Activated T-cell treated with anti-CD3 and anti-CD28 coated beads for 4 hours (primary cell): ENCODE measurements around the gene MRPL17.

ENCODE experiments used
- DNase-seq: peaks from one replicate; pipeline ENCODE4 v3.0.0-alpha.2; 2020

The MRPL17 gene

DNA sequence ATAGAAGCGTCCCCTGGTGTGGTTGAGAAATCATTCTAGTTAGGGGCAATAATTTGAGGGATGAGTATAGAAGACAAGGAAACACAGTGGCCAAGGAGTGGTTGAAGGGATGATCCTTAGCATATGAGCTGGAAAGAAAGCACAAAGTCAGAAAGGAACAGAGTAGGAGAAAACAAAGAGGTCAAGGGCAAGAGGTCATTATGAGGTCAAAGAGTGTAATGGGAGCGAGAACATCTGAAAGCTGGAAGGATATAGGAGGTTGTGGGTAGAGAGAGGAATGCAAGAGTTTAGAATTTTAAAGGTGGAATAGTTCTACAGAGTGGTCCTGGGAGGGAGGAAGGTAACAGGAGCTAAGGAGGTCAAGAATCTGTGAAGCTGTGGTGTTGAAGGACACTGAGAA lies 29.5 kb downstream of the MRPL17 start:
- DNase-seq: no peak

DNA sequence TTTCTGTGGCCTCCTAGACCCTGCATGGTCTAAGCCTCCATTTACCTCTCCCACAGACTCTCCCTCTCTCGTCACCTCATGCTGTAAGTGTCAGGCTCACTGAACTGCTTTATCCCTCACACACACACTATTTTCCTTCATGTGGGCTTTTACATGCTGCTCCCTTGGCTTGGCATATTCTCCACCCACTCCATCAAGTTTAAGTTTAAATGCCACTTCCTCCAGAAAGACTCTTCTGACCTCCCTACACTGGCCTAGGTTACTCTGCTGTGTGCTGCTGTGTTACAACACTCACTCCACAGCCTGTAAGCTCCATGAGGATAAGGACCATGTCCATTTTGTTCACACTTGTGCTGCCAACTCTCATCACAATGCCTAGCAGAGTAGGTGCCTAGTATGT lies 30.0 kb downstream of the MRPL17 start:
- no peak for DNase-seq

DNA sequence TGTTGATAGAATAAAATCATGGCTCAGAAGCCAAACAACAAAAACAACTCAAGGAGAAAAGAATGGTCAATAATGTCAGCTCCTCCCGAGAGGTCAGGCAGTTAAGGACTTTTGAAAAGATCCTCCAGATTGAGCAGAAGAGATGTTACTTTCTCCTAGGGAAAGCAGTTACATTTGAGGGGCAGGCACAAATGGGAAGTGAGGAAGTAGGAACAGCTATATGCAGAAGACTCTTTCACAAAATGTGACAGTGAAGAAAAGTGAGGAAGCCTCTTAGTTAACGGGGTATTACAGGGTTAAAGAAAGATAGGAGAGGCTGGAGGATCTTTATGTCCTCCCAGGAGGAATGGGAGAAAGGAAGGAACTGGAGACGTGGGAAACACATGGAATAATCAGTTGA lies 31.0 kb downstream of the MRPL17 start:
- DNase-seq: no peak

DNA sequence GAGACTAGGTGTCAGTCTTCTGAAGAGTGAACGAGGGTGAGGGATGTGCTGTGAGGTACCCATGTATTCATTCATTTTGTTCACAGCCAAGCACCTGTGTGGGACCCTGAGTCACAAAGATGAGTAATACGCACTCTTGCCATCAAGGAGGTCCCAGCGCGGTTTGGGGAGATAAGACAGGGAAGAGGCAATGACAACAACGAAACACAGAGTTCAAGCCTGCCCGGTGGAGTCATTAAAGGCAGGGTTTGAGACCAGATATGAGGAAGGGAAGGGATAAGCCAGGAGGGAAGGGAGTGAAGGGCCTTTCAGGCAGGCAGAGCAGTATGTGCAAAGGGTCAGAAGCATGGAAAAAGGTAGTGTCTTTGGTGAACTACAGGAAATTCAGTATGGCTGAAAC lies 32.2 kb downstream of the MRPL17 start:
- peak; percentile 19 for DNase-seq

DNA sequence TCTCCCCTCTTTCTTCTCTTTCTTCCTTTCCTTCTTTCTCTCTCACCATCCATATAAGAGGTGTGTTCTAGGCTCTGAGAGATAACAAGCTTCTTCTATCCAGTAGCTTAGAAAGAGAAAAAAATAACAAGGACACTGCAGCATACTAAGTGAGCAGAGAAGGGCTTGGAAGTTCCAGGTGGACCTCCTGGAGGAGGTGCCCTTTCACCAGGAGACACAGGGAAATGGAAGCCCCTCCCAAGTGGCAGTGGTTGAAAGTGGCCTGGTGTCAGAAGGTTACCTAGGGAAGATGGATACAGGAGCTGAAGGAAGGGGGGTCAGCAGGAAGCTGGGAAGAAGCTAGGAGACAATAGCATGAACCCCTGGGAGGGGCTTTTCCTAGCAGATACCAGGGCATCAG lies 33.0 kb downstream of the MRPL17 start:
- DNase-seq: no peak

DNA sequence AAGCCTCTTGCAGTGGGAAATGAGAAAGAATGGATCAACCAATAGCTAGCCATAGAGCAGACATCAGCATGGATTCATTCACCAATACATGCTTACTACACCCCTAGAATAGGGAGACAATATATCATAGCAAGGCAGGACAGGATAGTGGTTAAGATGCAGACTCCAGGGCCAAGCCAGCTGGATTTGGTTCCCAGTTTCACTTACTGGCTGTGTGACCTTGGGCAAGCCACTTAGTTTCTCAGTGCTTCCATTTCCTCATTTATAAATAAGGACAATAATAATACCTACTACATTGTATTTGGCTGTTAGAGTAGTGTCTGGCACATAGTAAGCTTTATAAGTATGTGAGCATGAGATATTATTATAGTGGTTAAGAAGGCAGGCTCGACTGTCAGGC lies 34.6 kb downstream of the MRPL17 start:
- no peak for DNase-seq

DNA sequence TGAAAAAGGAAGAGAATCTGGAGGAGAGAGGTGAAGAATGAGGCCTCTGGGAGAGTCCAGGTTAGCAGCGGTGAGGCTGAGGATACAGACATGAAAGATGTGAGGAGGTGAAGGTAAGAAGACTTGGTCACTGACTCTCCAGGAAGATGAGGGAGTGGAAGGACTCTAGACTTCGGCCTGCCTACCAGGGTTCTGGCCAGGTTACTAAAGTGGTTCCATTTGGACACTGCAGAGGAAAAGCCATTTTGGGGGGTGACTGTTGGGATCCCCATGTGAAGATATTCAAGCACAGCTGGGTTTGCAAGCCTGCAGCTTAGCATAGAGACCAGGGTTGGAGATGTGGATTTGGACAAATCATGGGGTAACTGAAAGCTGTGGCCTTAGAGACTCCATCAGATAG lies 35.3 kb downstream of the MRPL17 start:
- no peak for DNase-seq

DNA sequence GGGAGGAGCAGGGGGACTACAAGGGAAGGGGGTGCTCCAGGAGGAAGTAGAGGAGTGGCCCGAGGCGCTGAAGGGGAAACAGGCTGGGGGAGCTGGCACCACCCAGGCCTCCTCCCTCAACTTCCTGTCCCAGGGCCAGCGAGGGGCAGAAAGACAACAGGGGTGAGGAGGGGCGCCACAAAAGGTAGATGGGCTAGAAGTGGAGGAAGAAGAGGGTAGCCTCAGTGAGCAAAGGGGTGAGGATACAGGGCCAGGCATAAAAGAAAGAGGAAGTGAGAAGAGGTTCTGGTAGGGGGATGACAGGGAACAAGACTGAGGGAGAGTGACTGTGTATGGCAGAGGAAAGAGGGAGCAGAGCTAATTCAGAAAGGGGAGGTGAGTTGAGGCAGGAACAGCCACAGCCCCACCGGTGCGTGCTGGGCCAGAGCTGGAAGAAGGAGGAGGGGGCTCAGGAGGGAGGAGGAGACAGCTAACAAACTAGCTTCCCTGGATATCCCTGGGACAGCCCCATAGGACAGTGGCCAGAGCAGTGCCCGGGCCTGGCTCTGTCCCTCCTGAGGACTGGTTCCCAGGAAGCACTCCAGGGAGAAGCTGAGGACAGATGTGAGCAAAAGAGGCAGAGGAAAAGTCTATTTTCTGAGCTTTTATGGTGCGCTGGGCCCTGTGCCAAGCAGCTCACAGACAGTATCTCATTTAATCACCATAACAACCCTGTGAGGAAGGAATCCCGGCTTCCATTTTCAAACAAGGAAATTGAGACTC lies 36.0 kb downstream of the MRPL17 start:
- no peak for DNase-seq

DNA sequence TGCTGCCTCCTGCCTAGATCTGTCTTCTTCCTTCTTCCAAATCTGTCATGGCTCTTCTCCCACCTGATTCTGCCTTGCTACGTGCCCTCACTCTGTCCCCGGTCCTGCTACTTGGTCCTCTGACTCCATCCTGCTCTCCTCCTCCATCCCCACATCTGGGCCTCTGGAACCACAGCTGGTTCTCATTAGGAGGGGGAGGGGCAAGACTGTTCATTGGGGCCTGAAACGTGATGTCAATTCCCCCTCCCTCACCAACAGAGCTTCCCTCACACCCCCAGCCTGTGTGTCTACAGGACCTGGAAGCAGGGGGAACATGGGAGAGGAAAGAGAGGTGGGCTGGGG lies 36.6 kb downstream of the MRPL17 start:
- no peak for DNase-seq

DNA sequence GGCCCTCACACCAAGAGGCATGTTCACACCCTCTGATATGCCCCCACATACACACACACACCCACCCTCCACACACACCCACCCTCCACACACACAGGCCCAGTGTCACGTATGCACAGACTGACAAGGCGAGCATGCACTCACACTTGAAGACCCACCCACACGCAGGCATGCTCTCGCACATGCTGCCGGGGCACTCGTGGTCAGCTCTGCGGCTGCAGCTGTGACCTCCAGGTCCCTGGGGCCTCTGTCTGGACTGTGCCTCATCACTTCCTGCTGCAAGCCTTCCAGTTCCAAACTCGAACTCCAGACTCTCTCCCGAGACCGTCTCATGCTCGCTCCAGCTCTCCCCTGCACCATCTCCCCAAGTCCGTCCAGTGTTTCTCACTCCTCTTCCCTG lies 37.1 kb downstream of the MRPL17 start:
- no peak for DNase-seq

DNA sequence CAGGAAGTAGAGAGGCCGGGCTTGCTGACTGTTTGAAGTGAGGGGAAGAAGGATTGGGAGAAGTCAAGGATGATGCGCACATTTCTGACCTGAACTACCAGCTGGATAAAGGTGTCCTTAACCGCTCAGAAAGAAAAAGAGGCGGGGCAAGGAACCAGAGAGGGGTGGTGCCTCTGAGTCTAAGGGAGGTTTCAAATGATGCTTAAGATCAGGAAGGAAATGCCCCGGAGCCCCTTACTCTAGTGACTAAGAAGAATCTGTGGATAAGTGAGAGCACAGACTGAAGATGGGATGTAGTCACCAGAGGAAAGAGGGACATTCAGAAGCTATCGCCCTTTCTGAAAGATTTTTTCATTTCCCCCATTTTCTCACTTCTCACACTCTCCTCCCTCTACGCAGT lies 40.2 kb downstream of the MRPL17 start:
- no peak for DNase-seq

DNA sequence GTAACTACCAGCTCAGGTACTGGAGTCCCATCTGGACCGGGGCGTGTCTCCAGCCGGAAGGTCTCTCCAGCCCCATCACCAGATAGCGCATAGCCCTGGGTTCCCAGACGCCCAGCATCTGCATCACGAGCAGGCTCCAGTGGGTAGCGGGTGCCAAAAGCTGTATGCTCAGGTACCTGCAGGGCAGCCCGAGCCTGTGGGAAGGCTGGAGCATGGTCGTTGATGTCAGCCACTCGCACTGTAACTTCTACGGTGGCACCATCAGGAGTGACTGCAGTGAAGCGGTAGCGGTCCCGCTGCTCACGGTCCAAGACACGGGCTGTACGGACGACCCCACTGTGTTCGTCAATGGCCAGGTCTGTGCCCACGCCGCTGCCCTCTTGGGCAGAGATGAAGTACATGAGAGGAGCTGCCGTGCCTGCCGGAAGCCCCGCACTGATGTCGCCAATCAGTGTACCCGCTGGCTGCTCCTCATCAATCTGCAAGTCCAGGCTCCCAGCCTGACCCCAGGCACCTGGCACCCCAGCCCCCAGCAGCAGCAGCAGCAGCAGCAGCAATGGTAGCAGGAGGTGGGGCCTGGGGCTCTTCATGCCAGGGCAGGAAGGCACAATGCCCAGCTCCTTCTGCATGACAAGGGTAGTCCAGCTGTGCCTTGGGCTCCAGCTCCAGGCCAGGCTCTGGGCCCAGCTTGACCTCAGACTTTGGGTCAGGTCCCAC lies 42.0 kb downstream of the MRPL17 start:
- no peak for DNase-seq

DNA sequence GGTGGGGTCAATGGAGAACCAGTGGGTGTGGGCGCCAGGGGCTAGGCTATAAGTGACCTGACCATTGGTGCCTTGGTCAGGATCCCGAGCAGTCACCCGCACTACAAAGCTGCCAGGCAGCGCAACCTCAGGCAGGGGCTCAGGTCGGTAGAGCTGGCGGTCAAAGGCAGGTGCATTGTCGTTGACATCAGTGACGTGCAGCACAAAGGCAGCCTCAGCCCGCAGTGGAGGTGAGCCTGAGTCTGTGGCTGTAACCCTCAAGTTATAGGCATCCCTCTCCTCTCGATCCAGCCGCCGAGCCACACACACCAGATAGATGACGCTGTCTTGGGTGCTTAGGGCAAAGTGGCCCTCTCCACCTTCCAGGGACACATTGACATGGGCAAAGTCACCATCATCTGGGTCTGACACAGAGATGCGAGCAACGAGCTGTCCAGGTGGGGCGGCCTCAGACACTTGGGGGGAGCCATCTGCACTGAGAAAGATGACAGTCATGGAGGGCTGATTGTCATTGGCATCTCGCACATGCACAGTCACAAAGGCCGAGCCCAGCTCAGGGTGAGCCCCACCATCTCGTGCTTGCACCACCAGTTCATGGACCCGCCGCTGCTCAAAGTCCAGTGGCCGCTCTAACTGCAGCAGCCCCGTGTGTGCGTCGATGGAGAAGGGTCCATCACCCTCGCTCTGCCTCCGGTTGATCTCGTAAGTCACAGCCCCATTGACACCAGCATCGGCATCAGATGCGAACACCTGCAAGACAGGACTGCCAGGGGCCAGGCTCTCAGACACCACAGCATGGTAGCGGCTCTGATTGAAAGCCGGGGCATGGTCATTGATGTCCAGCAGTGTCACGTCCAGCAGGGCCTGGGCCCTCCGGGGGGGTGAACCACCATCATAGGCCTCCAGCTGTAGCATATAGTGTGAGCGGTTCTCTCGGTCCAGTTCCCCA lies 42.8 kb downstream of the MRPL17 start:
- DNase-seq: no peak

DNA sequence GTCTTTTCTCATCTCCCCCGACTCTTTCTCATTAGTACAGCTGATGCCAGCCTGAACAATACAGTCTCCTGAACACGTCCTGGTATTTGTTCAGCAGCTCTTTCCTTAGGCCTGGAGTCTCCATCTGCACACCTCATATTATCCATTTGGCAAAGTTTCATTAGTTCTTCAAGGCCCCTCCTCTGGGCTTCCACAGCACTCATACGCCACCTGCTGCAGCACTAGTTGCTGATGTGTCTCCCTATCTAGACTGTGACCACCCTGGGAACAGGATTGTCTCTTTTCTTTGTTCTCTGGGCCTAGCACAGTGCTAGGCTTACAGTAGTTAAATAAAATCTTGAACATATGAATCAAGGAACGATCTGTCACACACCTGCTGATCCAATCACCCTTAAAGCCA lies 44.7 kb downstream of the MRPL17 start:
- no peak for DNase-seq

DNA sequence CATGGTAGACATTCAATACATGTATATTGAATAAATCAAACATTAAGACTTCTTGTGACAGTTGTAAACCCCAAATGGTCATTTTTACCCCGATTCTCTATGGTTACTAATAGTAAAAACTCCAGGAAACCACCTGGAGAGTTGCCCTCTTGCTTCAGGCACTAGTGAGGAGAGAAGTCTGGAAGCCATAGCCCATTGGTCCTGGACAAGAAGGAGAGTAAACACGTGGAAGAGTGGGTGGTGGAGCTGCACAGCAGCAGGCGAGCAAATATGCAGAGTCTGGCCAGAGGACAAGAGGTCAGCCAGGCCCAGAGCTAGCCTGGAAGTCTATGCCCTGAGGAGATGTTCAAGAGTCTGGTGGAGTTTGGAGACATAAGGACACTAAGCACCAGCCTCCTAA lies 45.3 kb downstream of the MRPL17 start:
- no peak for DNase-seq

DNA sequence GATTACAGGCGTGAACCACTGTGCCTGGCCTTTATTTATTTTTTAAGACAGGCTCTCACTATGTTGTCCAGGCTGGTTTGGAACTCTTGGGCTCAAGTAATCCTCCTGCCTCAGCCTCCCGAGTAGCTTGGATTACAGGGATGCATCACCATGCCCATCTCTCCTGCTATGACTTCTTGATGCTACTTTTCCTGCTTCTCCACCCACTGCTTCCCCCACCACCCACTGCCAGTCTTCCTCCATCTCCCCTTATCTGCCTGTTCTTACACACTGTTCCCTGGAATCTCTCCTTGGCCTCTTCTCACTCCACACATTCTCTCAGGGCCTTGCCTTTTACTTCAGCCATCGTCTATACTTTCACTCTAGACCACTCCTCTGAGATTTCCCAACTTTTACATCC lies 46.7 kb downstream of the MRPL17 start:
- DNase-seq: no peak

DNA sequence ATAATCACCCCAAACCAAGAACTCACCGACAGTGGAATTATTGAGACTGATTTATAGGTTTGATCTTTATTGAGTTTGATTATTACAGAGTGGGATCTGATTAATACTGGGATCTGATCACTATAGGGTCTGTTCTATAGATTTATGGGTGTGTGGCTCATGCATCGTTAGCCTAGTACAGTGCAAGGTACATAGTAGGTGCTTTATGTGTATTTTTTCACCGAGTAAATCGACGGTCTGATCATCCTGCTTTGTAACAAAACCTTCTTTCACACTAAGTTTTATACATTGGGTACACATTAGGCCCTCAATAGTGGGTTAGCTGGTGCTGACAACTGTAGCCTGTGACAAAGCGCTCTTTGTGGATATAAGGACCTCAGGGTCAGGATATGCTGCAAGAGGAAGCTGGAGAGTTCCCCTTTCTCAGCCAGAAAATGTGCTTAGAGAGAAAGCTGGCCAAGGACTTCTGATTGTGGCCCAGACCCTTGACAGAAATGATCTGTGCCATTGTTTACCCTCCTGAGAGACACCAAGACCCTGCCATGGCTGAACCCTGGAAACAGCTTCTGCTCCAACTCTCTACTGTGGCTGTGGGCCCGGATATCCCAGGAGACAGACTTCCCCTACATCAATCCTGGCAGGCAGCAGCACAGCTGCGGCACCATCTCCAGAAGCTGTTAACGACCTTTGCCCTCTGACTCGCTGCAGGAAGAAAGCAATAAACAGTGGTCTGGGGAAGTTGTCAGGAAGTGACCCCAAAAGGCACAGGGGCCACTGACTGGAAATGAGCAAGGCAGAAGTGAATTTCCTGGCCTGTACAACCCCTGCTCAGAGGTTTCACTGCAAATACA lies 47.8 kb downstream of the MRPL17 start:
- no peak for DNase-seq

DNA sequence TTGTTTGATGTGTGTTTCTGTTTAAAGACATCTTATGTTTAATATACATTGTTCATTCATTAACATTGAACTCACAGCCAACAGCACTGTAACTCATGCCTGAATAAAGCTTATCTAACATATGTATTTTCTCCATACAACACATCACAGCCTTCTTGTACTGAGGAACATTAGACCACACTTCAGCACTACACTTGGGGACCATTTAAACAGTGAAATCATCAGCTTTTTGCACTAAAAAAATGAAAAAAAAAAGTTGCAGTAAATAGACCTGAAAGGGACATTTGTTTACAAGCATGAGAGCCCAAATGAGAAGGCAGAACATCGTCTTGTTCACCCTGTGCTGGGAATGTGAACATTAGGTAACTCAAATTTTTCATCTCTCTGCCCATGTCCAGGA lies 48.6 kb downstream of the MRPL17 start:
- DNase-seq: no peak

DNA sequence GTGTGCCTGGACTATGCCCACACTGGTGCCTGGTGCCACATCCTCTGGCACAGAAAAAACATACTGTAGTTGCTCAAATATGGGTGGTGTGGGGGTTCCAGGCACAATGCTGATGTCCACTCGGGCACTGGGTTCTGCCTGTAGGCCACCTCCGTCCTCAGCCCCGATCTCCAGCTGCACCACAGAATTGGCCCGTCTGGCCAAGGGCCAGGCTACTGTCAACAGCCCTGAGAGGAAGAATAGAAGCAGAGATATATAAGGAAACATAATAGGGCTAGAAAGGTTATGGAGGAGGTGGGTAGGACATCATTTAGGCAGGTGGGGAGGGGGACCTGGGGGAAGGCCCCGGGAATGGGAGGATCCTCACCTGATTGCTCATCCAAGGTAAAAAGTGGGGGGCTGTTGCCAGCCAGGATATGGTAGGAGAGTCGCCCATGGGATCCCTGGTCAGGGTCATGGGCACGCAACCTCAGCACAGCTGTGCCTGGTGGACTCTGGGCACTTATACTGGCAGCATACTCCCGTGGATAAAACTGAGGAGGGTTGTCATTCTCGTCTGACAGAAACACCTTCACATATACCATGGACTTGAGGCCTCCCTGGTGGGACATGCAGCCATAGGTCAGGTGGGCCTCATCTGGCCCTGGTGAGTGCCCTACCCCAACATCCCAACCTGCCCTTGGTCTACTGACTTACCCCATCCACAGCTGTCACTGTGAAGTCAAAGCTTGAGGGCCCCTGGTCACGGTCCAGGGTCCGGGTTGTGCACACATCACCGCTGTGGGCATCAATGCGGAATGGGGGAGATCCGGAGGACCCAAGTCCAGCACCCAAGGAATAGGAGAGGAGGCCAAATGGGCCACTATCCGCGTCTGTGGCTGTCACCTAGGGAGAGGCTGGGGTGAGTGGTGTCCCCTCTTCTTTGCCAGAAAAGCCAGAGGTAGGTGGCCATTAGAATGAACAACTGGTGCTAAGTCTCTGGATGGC lies 49.4 kb downstream of the MRPL17 start:
- no peak for DNase-seq

DNA sequence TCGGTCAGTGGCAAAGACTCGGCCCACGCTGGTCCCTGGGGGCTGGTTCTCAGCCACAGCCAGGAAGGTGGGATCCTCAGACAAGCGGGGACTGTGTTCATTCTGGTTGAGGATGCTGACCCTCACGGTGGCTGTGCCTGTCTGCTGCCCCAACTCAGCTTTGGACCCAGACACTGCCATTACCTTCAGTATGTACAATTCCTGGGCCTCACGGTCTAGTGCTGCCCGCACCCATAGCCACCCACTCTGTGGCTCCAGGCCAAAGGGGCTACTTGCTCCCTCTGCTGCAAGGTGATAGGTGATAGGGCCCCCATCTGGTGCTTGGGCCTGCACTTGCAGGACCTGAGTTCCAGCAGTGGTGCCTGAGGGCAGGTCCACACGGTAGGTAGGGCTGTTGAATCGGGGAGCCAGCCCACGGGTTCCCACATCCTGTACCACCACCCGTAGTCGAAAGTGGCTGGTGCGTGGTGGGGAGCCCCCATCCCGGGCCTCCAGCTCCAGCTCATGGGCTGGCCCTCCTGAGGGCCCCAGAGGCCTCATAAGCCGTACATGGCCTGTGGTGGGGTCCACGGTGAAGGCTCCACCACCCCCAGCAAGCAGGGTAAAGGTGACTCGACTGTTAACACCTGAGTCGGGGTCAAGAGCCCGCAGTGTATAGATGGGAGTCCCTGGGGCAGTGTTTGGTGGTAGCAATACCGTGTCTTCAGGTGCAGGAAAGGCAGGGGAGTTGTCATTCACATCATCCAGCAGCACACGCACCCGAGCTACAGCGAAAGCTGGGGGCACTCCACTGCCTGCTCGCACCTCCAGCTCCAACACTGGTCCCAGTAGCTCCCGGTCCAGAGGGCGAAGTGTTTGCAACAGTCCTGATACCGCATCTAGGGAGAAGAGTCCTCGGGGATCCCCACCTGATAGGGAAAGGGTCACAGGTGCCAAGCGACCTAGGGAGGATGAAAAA lies 50.7 kb downstream of the MRPL17 start:
- no peak for DNase-seq
